Large intestine (tissue), 3 donors: ENCODE results near the gene SULF2. TPM values are rescaled to one million over a fixed set of nuclear protein-coding genes. Genes with fewer than 3 reads are reported as not detected.

Experiments
- DNase-seq, 2 donors: peaks; one replicate each; pipeline versions ENCODE4 v3.0.0 to v3.0.0-alpha.2; 2013
- H3K27ac ChIP-seq: one replicate; pipeline ENCODE4 v1.5.1; 2013; ENCODE audit warnings: low read length
- H3K27me3 ChIP-seq: 2 replicates; pipeline ENCODE4 v1.6.1; 2013; ENCODE audit warnings: low read length; ENCODE audit not compliant: control insufficient read depth, insufficient read depth
- H3K36me3 ChIP-seq: 2 replicates; pipeline ENCODE4 v1.6.1; 2013; ENCODE audit warnings: low read length; ENCODE audit not compliant: control insufficient read depth, insufficient read depth
- H3K4me1 ChIP-seq: one replicate; pipeline ENCODE4 v1.6.1; 2013; ENCODE audit warnings: low read length; ENCODE audit not compliant: control insufficient read depth, insufficient read depth
- H3K4me3 ChIP-seq: one replicate; pipeline ENCODE4 v1.5.1; 2013; ENCODE audit warnings: low read length
- H3K9me3 ChIP-seq: one replicate; pipeline ENCODE4 v1.6.1; 2013; ENCODE audit warnings: mild to moderate bottlenecking, low read depth, low read length, moderate library complexity; ENCODE audit not compliant: control insufficient read depth
- WGBS: methylation state at CpG from one replicate; pipeline ENCODE4 v1.1.5; 2013; ENCODE audit warnings: low lambda C conversion rate; ENCODE audit not compliant: insufficient coverage; 5-methylcytosine and 5-hydroxymethylcytosine counted together
- polyA plus RNA-seq: library from polyadenylated mRNA; unstranded; fragments of 120-200 nt; gene quantifications from one replicate; pipeline ENCODE4 v1.2.1, GENCODE V29; 2013

Gene SULF2
- polyA plus RNA-seq, 1 donor, result 51.7 TPM

GRCh38 chr20:47736570-47737152 is 48.6 kb downstream of the SULF2 start:
- Histone ChIP-seq H3K9me3 (no peaks in the 10 kb centered on the region), H3K27me3 (no peaks in the 10 kb centered on the region), H3K4me3 (no peak overlapping the region), H3K36me3 (peaks cover 3% of the 10 kb centered on the region), H3K27ac (no peak overlapping the region), H3K4me1 (no peaks in the 10 kb centered on the region)
- WGBS, result no CpG with 5 or more reads among the region's 26 CpGs
- no peak for DNase-seq

- Histone ChIP-seq H3K27ac (no peak overlapping the region), H3K4me1 (no peaks in the 10 kb centered on the region), H3K36me3 (peaks cover 3% of the 10 kb centered on the region), H3K9me3 (no peaks in the 10 kb centered on the region), H3K27me3 (no peaks in the 10 kb centered on the region), H3K4me3 (no peak overlapping the region)
- no CpG with 5 or more reads among the region's 17 CpGs for WGBS
- DNase-seq, result no peak
Observed at GRCh38 chr20:47735412-47736400, 49.6 kb downstream of the SULF2 start.

- no peaks in the 10 kb centered on the region for H3K9me3 ChIP-seq
- no CpG with 5 or more reads among the region's 2 CpGs for WGBS
- H3K27ac ChIP-seq, result no peak overlapping the region
- H3K4me1 ChIP-seq, result no peaks in the 10 kb centered on the region
- no peak overlapping the region for H3K4me3 ChIP-seq
- no peaks in the 10 kb centered on the region for H3K27me3 ChIP-seq
- DNase-seq, result no peak
- peaks cover 3% of the 10 kb centered on the region for H3K36me3 ChIP-seq
Observed at GRCh38 chr20:47734870-47735269, 50.4 kb downstream of the SULF2 start.

- Histone ChIP-seq H3K4me3 (no peak overlapping the region), H3K4me1 (no peaks in the 10 kb centered on the region), H3K9me3 (no peaks in the 10 kb centered on the region), H3K27ac (no peak overlapping the region), H3K27me3 (no peaks in the 10 kb centered on the region), H3K36me3 (peaks cover 3% of the 10 kb centered on the region)
- 73% methylated on average over 2 of the region's 4 CpGs for WGBS
- DNase-seq, result no peak
Observed at GRCh38 chr20:47733892-47734291, 51.4 kb downstream of the SULF2 start.

GRCh38 chr20:47730744-47731143 is 54.5 kb downstream of the SULF2 start:
- H3K36me3 ChIP-seq, result peaks cover 3% of the 10 kb centered on the region
- no peak overlapping the region for H3K27ac ChIP-seq
- no peaks in the 10 kb centered on the region for H3K9me3 ChIP-seq
- DNase-seq, result no peak
- no peak overlapping the region for H3K4me3 ChIP-seq
- WGBS, result no CpG with 5 or more reads among the region's 4 CpGs
- no peaks in the 10 kb centered on the region for H3K27me3 ChIP-seq
- H3K4me1 ChIP-seq, result no peaks in the 10 kb centered on the region

GRCh38 chr20:47729472-47729871 is 55.8 kb downstream of the SULF2 start:
- no peak for DNase-seq
- no CpG with 5 or more reads among the region's 10 CpGs for WGBS
- Histone ChIP-seq H3K36me3 (peaks cover 3% of the 10 kb centered on the region), H3K27me3 (no peaks in the 10 kb centered on the region), H3K9me3 (no peaks in the 10 kb centered on the region), H3K4me1 (no peaks in the 10 kb centered on the region), H3K27ac (no peak overlapping the region), H3K4me3 (no peak overlapping the region)

GRCh38 chr20:47727909-47728361 is 57.3 kb downstream of the SULF2 start:
- Histone ChIP-seq H3K27ac (no peak overlapping the region), H3K36me3 (peaks cover 3% of the 10 kb centered on the region), H3K27me3 (no peaks in the 10 kb centered on the region), H3K9me3 (no peaks in the 10 kb centered on the region), H3K4me1 (no peaks in the 10 kb centered on the region), H3K4me3 (no peak overlapping the region)
- WGBS, result no CpG with 5 or more reads among the region's 17 CpGs
- DNase-seq, result no peak

- H3K36me3 ChIP-seq, result peaks cover 3% of the 10 kb centered on the region
- no peak overlapping the region for H3K27ac ChIP-seq
- no peaks in the 10 kb centered on the region for H3K27me3 ChIP-seq
- no peaks in the 10 kb centered on the region for H3K9me3 ChIP-seq
- 90% methylated on average over 5 of the region's 18 CpGs for WGBS
- DNase-seq, result peak in 1 of 2 donors; percentile 38
- H3K4me1 ChIP-seq, result no peaks in the 10 kb centered on the region
- no peak overlapping the region for H3K4me3 ChIP-seq
Observed at GRCh38 chr20:47727170-47727880, 58.0 kb downstream of the SULF2 start.

GRCh38 chr20:47726632-47727031 is 58.6 kb downstream of the SULF2 start:
- Histone ChIP-seq H3K9me3 (no peaks in the 10 kb centered on the region), H3K36me3 (no peaks in the 10 kb centered on the region), H3K27ac (no peak overlapping the region), H3K27me3 (no peaks in the 10 kb centered on the region), H3K4me1 (no peaks in the 10 kb centered on the region), H3K4me3 (no peak overlapping the region)
- no peak for DNase-seq
- WGBS, result no CpG with 5 or more reads among the region's 7 CpGs

GRCh38 chr20:47725248-47725973 is 59.9 kb downstream of the SULF2 start:
- WGBS, result no CpG with 5 or more reads among the region's 18 CpGs
- no peaks in the 10 kb centered on the region for H3K4me1 ChIP-seq
- H3K4me3 ChIP-seq, result no peak overlapping the region
- H3K27ac ChIP-seq, result no peak overlapping the region
- no peaks in the 10 kb centered on the region for H3K27me3 ChIP-seq
- H3K9me3 ChIP-seq, result no peaks in the 10 kb centered on the region
- DNase-seq, result peak; percentile 88 to 91
- H3K36me3 ChIP-seq, result no peaks in the 10 kb centered on the region
